GM12801 (cell line): Measurements from ENCODE around the gene C1orf167.

Experiments used
- TF ChIP-seq, protein P1 (sequence below): IDR thresholded peaks from one replicate; pipeline ENCODE4 v1.5.1; 2011; ENCODE audit warnings: control low read depth; ENCODE audit not compliant: insufficient read length; ENCODE audit errors: extremely low read depth

Gene C1orf167, protein sequence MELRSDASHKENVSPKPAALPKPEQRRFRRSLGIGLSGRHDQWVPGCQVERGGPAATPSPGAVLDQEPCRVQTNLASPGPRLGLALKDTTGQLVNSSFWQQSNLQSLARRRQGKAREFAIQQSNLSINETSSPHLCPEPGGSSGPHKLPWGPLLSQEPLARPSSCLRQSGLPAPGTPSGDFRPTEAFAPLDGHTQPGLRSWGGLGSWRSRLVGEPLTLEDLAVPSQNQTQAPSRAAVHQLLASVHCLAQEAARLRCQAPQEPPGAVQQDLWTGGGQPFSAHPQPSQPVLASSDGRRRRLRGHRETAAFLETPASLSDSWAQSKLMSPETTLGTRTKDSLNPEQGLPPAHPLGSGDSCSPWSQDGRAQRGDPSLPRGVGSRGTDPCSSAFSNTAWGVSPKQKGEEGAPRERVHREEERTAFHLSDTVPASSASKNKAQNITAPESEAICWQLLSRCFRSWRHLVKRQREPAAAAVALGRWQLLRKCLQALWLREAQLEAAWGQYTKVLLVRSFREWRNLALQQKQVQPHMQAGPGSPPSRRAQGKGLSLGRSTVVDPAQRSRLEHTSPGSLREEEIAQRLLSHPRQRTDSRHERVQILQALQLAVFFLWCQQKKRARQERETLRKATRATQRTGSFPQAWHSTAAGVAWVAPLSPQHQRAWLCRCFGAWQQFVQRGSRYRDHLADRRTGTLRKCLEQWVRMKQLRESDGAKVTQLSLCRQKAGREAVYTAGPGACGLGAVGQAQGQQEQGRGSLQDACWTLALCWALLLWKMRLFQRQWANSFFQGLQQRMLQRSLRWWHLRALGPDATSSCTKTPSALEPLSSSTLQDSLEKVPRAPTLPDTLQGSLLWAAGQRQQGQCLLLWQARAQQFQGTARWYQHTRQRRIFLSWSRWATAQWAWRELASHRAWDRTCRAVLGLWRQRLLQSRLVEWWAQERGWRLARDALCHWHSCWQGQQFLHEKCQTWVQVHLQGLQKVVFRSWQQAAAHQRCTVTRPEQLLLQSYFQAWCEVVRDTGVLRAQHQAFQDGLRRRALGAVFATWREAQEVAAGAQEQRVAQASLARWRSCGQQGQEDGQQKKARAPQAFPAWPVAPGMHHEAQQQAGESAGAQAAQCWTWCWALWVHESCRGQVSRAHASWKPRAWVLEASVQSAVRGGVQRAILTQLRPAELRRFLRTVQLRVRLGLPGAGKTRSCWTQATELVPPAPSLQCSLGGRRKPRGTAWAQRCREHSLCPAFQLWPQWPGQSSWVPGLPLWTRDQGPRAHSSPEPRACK (N-terminal part only)

DNA sequence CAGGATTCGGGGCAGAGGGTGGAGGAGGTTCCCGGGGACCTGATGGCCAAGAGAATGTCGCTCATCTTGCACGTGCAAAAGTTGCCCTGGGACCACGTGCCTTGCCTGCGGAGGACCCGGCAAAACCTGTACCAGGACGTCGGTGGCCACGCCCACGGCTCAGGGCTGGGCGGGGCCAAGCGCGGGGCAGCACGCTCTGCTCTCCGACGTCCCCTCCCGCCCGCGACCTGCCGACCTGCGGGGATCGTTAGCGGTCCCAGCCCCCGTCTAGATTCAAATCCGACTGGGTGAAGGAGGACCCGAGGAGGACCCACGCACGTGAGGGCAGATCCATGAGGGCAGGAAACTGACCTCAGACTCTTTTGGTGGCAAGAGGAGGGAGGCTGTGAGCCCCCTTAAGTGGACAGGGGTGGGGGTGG, at the start of gene C1orf167:
TSS of gene C1orf167 (plus strand) at position 206 of the 419 bp plus-strand sequence. CDS start 2,208 bp downstream, outside the sequence.
- TF ChIP-seq, protein P1, sequence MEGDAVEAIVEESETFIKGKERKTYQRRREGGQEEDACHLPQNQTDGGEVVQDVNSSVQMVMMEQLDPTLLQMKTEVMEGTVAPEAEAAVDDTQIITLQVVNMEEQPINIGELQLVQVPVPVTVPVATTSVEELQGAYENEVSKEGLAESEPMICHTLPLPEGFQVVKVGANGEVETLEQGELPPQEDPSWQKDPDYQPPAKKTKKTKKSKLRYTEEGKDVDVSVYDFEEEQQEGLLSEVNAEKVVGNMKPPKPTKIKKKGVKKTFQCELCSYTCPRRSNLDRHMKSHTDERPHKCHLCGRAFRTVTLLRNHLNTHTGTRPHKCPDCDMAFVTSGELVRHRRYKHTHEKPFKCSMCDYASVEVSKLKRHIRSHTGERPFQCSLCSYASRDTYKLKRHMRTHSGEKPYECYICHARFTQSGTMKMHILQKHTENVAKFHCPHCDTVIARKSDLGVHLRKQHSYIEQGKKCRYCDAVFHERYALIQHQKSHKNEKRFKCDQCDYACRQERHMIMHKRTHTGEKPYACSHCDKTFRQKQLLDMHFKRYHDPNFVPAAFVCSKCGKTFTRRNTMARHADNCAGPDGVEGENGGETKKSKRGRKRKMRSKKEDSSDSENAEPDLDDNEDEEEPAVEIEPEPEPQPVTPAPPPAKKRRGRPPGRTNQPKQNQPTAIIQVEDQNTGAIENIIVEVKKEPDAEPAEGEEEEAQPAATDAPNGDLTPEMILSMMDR, result no peak

DNA sequence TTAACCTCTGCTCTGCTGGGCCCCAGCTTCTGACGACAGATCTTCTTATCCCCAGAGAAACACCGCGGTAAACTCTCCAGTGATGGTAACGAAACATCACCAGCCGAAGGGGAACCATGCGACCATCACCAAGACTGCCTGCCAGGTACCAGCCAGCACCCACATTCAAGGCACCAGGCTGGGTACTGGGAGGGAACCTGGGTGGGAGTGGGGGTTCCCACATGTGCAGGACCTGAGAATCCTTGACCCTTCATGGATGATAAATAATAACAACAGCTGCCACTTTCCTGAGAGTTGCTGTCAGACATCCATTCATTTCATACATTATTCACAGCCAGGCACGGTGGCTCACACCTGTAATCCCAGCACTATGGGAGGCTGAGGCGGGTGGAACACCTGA, 49.7 kb upstream of the C1orf167 start:
- TF ChIP-seq, protein P1, result no peak

DNA sequence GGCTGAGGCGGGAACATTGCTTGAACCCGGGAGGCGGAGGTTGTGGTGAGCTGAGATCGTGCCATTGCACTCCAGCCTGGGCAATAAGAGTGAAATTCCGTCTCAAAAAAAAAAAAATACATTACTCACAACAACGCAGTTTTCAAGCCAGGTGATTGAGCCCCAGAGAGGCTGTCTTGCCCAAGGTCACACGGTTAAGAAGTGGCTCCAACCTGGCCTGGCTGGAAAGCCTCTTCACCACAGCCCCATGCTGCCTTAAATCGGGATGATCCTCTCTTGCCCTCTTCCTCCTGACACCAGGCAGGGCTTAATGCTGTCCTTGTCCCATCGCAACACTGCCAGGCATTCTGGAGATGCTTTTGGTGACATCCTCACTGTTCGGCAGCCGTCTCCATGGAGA, 48.9 kb upstream of the C1orf167 start:
- TF ChIP-seq, protein P1, result no peak

DNA sequence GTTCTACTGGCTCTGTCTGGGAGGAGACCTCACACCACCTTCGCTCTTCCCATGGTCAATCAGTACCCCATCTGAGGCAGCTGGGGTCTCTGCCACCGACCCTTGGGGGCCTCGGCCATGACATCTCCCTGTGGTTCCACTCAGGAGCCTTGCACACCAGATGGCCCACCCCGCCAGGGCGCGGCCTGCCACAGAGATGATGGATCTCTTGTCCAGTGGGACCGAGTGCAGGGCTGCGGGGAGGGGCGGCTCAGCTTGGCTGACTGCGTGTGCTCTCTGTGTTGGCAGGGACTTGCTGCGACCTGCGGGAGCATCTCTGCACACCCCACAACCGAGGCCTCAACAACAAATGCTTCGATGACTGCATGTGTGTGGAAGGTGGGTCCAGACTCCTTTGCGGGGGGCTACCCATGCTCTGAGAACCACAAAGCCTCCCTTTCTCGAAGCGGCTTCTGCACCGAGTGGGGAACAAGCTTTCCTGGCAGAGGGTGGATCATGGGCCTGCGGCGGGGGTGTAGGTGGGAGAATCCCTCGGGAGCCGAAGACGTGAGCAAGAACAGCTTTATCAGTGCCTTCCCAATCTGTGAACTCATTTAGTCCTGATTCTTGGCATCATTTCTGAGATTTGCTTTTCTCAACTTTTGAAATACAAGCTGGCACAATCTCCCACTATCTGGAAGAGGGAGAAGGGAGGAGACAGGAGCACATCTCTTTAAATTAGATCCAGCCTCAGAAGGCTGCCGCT, 47.0 kb upstream of the C1orf167 start:
- TF ChIP-seq, protein P1, result no peak

DNA sequence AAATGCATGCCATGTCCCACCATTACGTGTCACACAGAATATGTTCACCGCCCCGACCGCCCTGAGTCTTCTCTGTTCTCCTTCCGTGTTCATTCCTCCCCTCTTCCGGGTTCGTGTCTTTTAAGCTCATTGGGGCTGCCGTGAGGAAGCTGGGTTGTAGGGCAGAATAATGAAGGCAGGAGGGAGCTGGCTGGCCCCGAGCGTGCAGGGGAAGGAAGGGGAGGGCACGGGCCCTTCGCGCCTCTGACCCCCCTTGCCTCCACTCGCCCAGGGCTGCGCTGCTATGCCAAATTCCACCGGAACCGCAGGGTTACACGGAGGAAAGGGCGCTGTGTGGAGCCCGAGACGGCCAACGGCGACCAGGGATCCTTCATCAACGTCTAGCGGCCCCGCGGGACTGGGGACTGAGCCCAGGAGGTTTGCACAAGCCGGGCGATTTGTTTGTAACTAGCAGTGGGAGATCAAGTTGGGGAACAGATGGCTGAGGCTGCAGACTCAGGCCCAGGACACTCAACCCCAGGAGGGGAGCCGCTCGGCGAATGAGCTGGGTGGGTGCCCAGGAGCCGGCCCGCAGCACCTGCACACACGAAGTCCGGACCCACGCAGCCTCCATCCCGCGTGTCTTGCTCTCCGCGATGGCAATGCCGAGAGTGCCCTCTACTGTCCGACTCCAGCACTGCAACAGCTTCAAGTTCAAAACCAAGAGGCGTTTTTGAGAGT, 42.5 kb upstream of the C1orf167 start:
- TF ChIP-seq, protein P1, result peak; percentile 86

DNA sequence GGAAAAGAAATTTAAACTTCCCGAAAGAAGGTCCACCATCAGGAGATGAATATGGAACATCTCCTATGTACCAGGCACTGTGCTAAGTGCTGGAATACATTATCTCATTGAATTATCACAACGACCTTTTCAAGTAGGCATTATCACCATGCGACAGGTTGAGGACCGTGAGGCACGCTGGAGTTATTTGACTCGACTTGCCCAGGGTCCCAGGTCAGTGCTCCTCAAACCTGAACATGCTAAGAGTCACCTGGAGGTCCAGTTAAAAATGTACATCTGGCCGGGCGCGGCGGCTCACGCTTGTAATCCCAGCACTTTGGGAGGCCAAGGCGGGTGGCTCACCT, 42.0 kb upstream of the C1orf167 start:
- TF ChIP-seq, protein P1, result no peak
